GM19395 (cell line): ENCODE measurements around the gene BTBD9.

Experiments
- ATAC-seq: cut with Tn5 transposase; IDR thresholded peaks from one replicate; pipeline ENCODE4 v1.9.1; 2021; ENCODE audit warnings: mild to moderate bottlenecking, moderate library complexity; ENCODE audit not compliant: unreplicated experiment

Gene BTBD9

DNA sequence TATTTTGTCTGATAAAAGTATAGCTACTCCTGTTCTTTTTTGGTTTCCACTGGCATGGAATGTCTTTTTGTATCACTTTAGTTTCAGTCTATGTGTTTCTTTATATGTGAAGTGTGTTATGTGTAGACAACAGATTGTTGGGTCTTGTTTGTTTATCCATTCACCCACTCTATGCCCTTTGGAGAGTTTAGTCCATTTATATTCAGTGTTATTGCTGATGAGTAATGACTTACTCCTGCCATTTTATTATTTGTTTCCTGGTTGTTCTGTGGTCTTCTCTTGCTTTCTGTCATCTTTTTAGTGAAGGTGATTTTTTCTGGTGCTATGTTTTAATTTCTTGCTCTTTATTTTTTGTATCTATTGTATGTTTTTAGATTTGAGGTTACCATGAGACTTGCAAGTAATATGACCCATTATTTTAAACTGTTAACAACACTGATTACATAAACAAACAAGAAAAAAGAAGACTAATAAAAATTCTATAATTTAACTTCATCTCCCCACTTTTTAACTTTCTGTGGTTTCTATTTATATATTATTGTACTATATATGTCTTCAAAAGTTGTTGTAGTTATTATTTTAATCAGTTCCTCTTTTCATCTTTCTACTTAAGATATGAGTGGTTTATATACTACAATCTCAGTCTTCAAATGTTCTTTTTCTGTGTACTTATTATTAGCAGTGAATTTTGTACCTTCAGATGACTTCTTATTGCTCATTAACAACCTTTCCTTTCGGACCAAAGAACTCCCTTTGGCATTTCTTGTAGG lies 323.4 kb downstream of the BTBD9 start:
- ATAC-seq = peak; percentile 69

DNA sequence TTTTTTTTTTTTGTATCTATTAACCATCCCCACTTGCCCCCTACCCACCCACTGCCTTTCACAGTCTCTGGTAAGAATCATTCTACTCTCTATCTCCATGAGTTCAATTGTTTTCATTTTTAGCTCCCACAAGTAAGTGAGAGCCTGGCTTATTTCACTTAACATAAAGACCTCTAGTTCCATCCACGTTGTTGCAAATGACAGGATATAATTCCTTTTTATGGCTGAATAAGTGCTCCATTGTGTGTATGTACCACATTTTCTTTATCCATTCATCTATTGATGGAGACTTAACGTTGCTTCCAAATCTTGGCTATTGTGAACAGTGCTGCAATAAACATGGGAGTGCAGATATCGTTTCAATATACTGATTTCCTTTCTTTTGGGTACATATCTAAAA lies 328.5 kb downstream of the BTBD9 start:
- ATAC-seq = no peak

DNA sequence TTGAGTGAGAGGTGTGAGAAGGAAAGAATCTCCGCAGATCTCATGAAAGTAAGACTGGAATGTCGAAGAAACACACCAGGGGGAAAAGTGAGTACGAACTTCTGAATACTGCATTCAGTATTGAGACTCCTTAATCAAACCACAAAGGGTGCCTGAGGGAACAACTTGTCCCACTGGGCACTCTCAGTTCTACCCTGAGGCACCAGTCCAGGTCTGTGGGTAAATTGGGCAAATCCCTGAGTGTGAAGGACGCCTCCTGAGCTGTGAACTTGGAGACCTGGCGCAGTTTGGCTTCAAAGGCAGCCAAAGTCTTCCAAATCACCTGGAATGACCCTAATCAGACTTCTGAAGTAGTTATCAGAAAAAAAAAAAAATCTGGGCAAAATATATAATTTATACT lies 329.7 kb downstream of the BTBD9 start:
- ATAC-seq = no peak

- peak; percentile 84 for ATAC-seq
Measured at GRCh38 chr6:38307740-38308139, 332.0 kb downstream of the BTBD9 start.

GRCh38 chr6:38306931-38307330 lies 332.8 kb downstream of the BTBD9 start:
- no peak for ATAC-seq

DNA sequence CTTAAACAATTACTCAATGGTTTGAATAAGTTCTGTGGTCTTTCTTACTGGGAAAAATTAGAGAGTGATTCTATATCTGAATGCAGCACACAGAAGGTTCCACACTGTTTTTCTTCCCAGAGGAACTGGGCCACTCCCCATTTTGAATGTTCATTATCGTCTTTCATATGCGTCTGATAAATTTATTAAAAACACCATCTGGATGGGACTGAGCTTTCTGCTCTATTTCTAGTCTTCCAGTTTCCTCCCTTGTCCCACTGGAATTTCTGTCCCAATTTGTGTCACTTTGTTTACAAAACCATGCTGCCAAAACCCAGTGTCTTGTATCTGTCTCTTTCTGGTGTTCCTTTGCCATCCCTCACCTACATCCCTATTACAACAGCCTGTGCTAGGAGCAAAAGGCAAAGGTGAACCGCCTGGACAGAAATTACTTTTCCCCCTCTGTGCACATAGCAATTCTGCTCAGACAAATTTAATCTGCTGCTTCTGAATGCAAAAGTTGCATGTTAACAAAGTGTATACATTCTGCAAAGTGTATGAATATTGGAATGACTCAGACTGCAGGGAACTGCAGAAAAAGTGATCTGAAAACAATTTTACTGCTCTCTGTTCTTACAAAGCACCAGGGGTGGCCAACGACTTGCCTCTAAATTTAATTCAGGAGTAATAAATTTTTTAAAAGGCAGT lies 333.6 kb downstream of the BTBD9 start:
- no peak for ATAC-seq

- no peak for ATAC-seq
Measured at GRCh38 chr6:38302838-38303237, 336.9 kb downstream of the BTBD9 start.

DNA sequence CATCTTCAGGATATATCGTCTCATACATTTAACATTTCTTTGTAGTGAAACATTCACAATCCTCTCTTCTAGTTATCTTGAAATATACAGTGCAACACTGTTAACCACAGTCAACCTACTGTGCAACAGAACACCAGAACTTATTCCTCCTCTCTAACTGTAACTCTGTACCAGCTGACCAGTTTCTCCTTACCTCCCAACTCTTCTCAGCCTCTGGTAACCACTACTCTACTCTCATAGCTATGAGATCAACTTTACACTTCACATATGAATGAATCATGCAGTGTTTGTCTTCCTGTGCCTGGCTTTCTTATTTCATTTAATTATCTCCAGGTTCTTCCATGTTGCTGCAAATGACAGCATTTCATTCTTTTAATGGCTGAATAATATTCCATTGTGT lies 337.6 kb downstream of the BTBD9 start:
- ATAC-seq = no peak

GRCh38 chr6:38290133-38290799 lies 349.5 kb downstream of the BTBD9 start:
- no peak for ATAC-seq

- no peak for ATAC-seq
Measured at GRCh38 chr6:38287487-38287886, 352.2 kb downstream of the BTBD9 start.

DNA sequence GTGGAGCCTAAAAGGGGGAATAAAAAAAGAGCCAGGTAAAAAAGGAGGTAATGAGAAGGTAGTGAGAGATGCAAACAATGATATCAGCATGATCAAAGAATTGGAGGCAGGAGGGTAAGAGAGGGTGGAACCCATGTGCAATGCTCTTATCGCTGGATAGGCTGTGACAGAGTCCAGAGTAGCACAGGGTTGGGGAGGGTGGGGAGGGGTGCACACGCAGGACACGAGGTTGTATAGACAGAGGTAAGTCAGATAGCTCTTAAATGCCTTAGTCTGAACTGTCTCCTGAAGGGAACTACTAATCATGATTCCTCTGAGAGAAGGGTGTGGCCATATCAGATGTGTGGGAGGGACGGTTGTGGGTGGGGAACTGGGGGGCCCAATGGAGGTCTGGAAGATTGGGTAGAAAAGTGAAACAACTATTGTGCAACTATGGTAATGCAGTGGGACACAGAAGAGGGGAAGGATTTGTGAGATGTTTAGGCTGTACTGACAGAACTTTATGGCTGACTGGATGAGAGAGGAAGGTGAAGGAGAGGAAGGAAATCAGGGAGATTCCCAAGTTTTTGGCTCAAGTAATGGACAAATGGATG lies 354.8 kb downstream of the BTBD9 start:
- no peak for ATAC-seq

DNA sequence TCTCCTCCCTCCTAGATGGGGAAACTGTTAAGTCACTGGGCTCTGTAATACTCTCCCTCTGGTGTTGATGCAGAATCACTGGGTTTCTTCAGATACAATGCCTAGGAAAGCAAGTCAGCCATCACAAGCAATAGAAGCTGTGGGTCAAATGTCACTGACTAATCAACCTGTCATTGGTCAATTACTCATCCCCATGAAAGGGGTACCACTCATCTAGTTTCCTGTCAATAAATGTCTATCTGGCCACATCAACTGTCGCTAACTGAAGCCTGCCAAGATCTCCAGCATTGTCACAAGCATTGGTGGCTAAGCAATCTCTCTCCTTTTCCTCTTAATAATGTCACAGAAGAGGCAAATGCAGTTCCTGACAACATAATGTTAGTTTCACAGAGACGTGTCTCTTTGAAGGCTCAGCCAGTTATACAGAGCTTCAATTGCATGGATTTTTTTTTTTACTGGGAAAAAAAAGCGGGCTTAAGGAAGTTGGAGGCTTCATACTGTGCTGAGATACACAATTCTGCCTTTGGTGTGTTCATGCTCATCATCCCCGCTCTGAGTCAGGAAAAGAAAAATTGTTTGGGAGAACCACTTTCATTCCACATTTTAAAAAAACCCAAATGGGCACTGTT lies 355.9 kb downstream of the BTBD9 start:
- no peak for ATAC-seq

DNA sequence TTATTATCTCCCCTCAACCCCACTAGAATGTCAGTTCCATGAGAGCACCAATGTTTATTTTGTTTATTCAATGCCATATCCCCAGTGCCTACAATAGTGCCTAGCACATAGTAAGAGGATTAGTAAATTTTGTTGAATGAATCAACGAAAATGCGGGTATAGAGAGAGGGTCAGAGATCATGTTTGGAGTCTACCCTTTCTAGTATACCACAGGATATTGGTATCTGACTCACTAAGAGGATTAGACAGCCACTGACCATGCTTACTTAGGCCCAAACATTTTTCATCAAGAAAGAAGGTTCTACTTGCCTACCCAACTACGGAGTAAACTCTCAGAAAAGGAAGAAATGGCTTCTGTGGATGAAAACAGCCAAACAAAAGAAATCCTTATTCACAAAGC lies 356.8 kb downstream of the BTBD9 start:
- no peak for ATAC-seq

- ATAC-seq = no peak
Measured at GRCh38 chr6:38281126-38281525, 358.6 kb downstream of the BTBD9 start.

- no peak for ATAC-seq
Measured at GRCh38 chr6:38279963-38280588, 359.7 kb downstream of the BTBD9 start.

- no peak for ATAC-seq
Measured at GRCh38 chr6:38279423-38279822, 360.3 kb downstream of the BTBD9 start.

- no peak for ATAC-seq
Measured at GRCh38 chr6:38273325-38273724, 366.4 kb downstream of the BTBD9 start.

DNA sequence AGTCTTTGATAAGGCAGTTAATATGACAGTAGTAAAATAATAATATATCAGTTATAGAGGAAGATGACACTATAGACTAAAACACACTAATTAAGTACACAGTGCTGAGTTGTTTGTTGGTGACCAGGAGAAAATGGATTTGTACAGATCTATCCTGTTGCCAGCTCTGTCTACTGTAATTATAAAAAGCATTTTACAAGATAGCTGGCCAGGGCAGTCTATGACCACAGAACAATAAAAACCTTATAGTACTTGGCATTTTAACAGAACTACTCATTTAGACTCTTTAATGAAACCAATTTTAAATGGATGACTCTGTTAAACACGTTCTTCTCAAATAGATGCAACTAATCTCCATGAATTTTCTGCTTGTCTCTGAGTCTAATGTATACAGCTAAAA lies 367.5 kb downstream of the BTBD9 start:
- no peak for ATAC-seq

DNA sequence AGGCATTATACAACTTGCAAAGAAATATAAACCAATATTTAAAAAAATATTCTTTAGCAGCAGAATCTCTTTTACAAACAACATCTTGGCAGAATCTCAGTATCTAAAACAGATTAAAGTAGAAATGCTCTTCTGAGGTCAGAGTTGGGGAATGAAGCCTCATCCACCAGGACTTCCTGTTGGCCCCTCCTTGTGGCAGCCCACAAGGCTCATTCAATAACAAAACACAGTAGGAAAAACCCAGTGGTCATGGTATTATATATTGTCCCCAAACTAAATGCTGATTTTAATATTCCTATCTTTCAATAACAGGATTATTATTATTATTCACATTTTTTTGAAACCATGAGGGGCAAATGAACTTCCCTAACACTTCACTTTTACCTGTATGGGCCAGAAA lies 368.6 kb downstream of the BTBD9 start:
- no peak for ATAC-seq

DNA sequence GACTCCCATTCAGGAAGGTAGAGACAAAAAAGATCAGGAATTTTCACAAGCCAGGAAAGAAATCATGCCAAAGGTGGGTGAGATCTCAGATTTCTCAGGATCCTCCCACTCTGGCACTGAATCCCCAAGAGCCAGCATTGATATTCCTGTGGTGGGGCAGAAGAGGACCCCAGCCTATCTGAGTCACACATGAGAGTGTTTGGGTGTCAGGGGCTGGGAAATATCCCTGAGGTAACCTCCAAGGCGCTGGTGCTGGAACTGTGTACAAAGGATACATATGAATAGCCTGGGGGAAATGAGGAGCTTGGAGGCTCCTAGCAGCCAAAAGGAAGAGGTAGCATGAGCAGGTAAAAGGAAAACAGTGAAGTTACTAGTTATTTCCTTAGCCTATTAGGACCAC lies 369.4 kb downstream of the BTBD9 start:
- no peak for ATAC-seq
